H1 (cell line): ENCODE measurements around the gene MKI67. TPM values are rescaled to one million over a fixed set of nuclear protein-coding genes. Genes with fewer than 3 reads are reported as not detected.

Source experiments
- CTCF ChIA-PET: fragments of 300-600 bp; sonication (Branson Sonifier 250); formaldehyde crosslinking; loops from one replicate; lab custom pipeline; 2021; ENCODE audit not compliant: partially characterized antibody; lab: Charles Lee
- POLR2A ChIA-PET: fragments of 300-600 bp; sonication (Branson Sonifier 250); formaldehyde crosslinking; loops from one replicate; lab custom pipeline; 2021; ENCODE audit warnings: inconsistent platforms; ENCODE audit not compliant: partially characterized antibody; lab: Charles Lee
- DNase-seq, 2 experiments: peaks; one replicate each; pipeline versions ENCODE4 v3.0.0 to v3.0.0-alpha.2; 2010 to 2022; ENCODE audit warnings: low spot score in 2 of 2, low read depth in 1 of 2, mixed read lengths in 1 of 2
- FAIRE-seq: peaks from 2 replicates; lab custom pipeline; 2011; peaks lifted over from hg19 to GRCh38; lab: Jason Lieb, UNC
- H2AFZ ChIP-seq: 2 replicates; pipeline ENCODE4 v1.8.1; 2012; ENCODE audit warnings: low read length, inconsistent platforms
- H2AK5ac ChIP-seq: 2 replicates; pipeline ENCODE4 v1.6.1; 2013; ENCODE audit warnings: low read depth, low read length
- H2BK120ac ChIP-seq: replicated peaks from 2 replicates; pipeline ENCODE3; 2013; ENCODE audit warnings: low read depth, low read length, inconsistent platforms
- H2BK12ac ChIP-seq: 2 replicates; pipeline ENCODE4 v1.6.1; 2013; ENCODE audit warnings: low read depth, low read length
- H2BK15ac ChIP-seq: 2 replicates; pipeline ENCODE4 v1.6.1; 2013; ENCODE audit warnings: low read length
- H2BK20ac ChIP-seq: 2 replicates; pipeline ENCODE4 v1.6.1; 2013; ENCODE audit warnings: low read length
- H2BK5ac ChIP-seq: 2 replicates; pipeline ENCODE4 v1.6.1; 2013; ENCODE audit warnings: low read depth, low read length
- H3K14ac ChIP-seq: 2 replicates; pipeline ENCODE4 v1.6.1; 2013; ENCODE audit warnings: inconsistent platforms; ENCODE audit not compliant: insufficient read length
- H3K18ac ChIP-seq: 2 replicates; pipeline ENCODE4 v1.6.1; 2013; ENCODE audit warnings: low read length; ENCODE audit errors: extremely low read depth
- H3K23ac ChIP-seq: 2 replicates; pipeline ENCODE4 v1.6.1; 2013; ENCODE audit warnings: inconsistent platforms; ENCODE audit not compliant: insufficient read length
- H3K23me2 ChIP-seq: 2 replicates; pipeline ENCODE4 v1.6.1; 2013; ENCODE audit warnings: low read depth, low read length
- H3K27ac ChIP-seq: 2 replicates; pipeline ENCODE4 v1.6.1; 2011; ENCODE audit warnings: low read depth, low read length, inconsistent platforms
- H3K27me3 ChIP-seq, 4 experiments: replicated peaks in 1 of 4; 1 replicate in 1 of 4; 2 replicates in 3 of 4; pipeline versions ENCODE4 v1.6.1 to v1.8.1; 2011 to 2013; ENCODE audit warnings: low read length in 3 of 4, mild to moderate bottlenecking in 3 of 4, inconsistent platforms in 2 of 4, mixed read lengths in 2 of 4, moderate library complexity in 1 of 4; ENCODE audit not compliant: control insufficient read depth in 3 of 4, insufficient read depth in 3 of 4; ENCODE audit errors: extremely low read depth in 1 of 4
- H3K36me3 ChIP-seq, 4 experiments: 2 replicates each; pipeline versions ENCODE4 v1.6.1 to v1.8.1; 2011 to 2013; ENCODE audit warnings: mild to moderate bottlenecking in 4 of 4, low read length in 3 of 4, moderate library complexity in 2 of 4, control low read depth in 1 of 4, inconsistent platforms in 1 of 4; ENCODE audit not compliant: insufficient read depth in 4 of 4, control insufficient read depth in 2 of 4
- H3K4ac ChIP-seq: replicated peaks from 2 replicates; pipeline ENCODE3; 2013; ENCODE audit warnings: low read length, low read depth, mixed read lengths, inconsistent platforms; ENCODE audit not compliant: insufficient read length
- H3K4me1 ChIP-seq, 4 experiments: replicated peaks in 1 of 4; 1 replicate in 1 of 4; 2 replicates in 3 of 4; pipeline versions ENCODE4 v1.6.1 to v1.8.1; 2011 to 2013; ENCODE audit warnings: low read length in 3 of 4, inconsistent platforms in 2 of 4, mixed read lengths in 1 of 4; ENCODE audit not compliant: insufficient read depth in 4 of 4, control insufficient read depth in 3 of 4
- H3K4me2 ChIP-seq, 2 experiments: 2 replicates each; pipeline versions ENCODE4 v1.6.1 to v1.8.1; 2011 to 2013; ENCODE audit warnings: low read depth in 2 of 2, low read length in 2 of 2, control low read depth in 1 of 2, inconsistent platforms in 1 of 2, mild to moderate bottlenecking in 1 of 2; ENCODE audit not compliant: insufficient read depth in 1 of 2
- H3K4me3 ChIP-seq, 4 experiments: fragments of 200-600, 300-600 bp in 1 of 4; sonication (generic), shearing (Covaris generic), sonication (Bioruptor Twin) in 1 of 4; 2 replicates each; pipeline versions ENCODE4 v1.5.1 to v1.8.1; 2011 to 2016; ENCODE audit warnings: low read length in 4 of 4, low read depth in 3 of 4, control low read depth in 2 of 4, inconsistent platforms in 2 of 4, mild to moderate bottlenecking in 2 of 4, mixed read lengths in 1 of 4, moderate library complexity in 1 of 4; ENCODE audit not compliant: insufficient read depth in 2 of 4; ENCODE audit errors: extremely low read depth in 1 of 4
- H3K56ac ChIP-seq: replicated peaks from 2 replicates; pipeline ENCODE3; 2013; ENCODE audit warnings: low read depth, mild to moderate bottlenecking, mixed read lengths, low read length, inconsistent platforms; ENCODE audit not compliant: insufficient read length
- H3K79me1 ChIP-seq: 2 replicates; pipeline ENCODE4 v1.6.1; 2013; ENCODE audit warnings: low read depth, low read length, control low read depth
- H3K79me2 ChIP-seq, 2 experiments: 2 replicates each; pipeline versions ENCODE4 v1.6.1 to v1.8.1; 2012 to 2013; ENCODE audit warnings: low read length in 2 of 2, mild to moderate bottlenecking in 2 of 2, inconsistent platforms in 1 of 2; ENCODE audit not compliant: insufficient read depth in 2 of 2, control insufficient read depth in 1 of 2
- H3K9ac ChIP-seq, 4 experiments: replicated peaks in 1 of 4; 1 replicate in 1 of 4; 2 replicates in 3 of 4; pipeline versions ENCODE4 v1.6.1 to v1.8.1; 2011 to 2013; ENCODE audit warnings: low read depth in 3 of 4, low read length in 3 of 4, control low read depth in 2 of 4, mild to moderate bottlenecking in 2 of 4, moderate library complexity in 2 of 4, inconsistent platforms in 1 of 4; ENCODE audit errors: extremely low read depth in 1 of 4
- H3K9me3 ChIP-seq, 2 experiments: 2 replicates each; pipeline versions ENCODE4 v1.6.1 to v1.8.1; 2012 to 2013; ENCODE audit warnings: mild to moderate bottlenecking in 2 of 2, moderate library complexity in 2 of 2, control low read depth in 1 of 2, inconsistent platforms in 1 of 2, low read depth in 1 of 2, low read length in 1 of 2, mixed read lengths in 1 of 2; ENCODE audit not compliant: insufficient read depth in 2 of 2
- H4K20me1 ChIP-seq, 2 experiments: replicated peaks in 1 of 2; 2 replicates each; pipeline versions ENCODE3 to v1.8.1; 2011 to 2013; ENCODE audit warnings: inconsistent platforms in 2 of 2, low read length in 2 of 2, mild to moderate bottlenecking in 1 of 2; ENCODE audit not compliant: insufficient read depth in 2 of 2, control insufficient read depth in 1 of 2
- H4K5ac ChIP-seq: 2 replicates; pipeline ENCODE4 v1.6.1; 2013; ENCODE audit warnings: low read length, low read depth, mixed read lengths, inconsistent platforms; ENCODE audit not compliant: insufficient read length
- H4K8ac ChIP-seq: 2 replicates; pipeline ENCODE4 v1.8.0; 2013; ENCODE audit warnings: mild to moderate bottlenecking, moderate library complexity, low read length, inconsistent platforms; ENCODE audit not compliant: insufficient read depth; ENCODE audit errors: extremely low read depth
- H4K91ac ChIP-seq: replicated peaks from 2 replicates; pipeline ENCODE3; 2013; ENCODE audit warnings: low read length, mixed read lengths, inconsistent platforms; ENCODE audit not compliant: insufficient read length
- ATF2 ChIP-seq: IDR thresholded peaks from 2 replicates; pipeline ENCODE4 v1.6.1; 2012; ENCODE audit warnings: low read length, inconsistent platforms
- CTBP2 ChIP-seq: IDR thresholded peaks from 2 replicates; pipeline ENCODE4 v1.7.0; 2011; ENCODE audit warnings: borderline replicate concordance, mild to moderate bottlenecking, moderate library complexity, mixed read lengths, low read length; ENCODE audit not compliant: insufficient read depth, insufficient read length
- CTCF ChIP-seq, 3 experiments: IDR thresholded peaks; 1 replicate in 2 of 3; 2 replicates in 1 of 3; pipeline versions ENCODE4 v1.5.1 to v1.6.1; 2011; ENCODE audit warnings: low read length in 3 of 3, mild to moderate bottlenecking in 3 of 3, inconsistent platforms in 2 of 3, low read depth in 1 of 3, moderate library complexity in 1 of 3; ENCODE audit not compliant: insufficient read depth in 1 of 3; ENCODE audit errors: control extremely low read depth in 1 of 3
- FOSL1 ChIP-seq: IDR thresholded peaks from 2 replicates; pipeline ENCODE4 v1.6.1; 2011; ENCODE audit warnings: mild to moderate bottlenecking, low read depth, low read length, moderate library complexity; ENCODE audit not compliant: insufficient read depth
- GABPA ChIP-seq: IDR thresholded peaks from 2 replicates; pipeline ENCODE4 v1.6.1; 2011; ENCODE audit warnings: mild to moderate bottlenecking, low read length, moderate library complexity, borderline replicate concordance; ENCODE audit not compliant: insufficient read depth
- GTF2F1 ChIP-seq: IDR thresholded peaks from 2 replicates; pipeline ENCODE4 v1.6.1; 2012; ENCODE audit warnings: low read depth, low read length, improper control_type of control experiment, borderline replicate concordance
- KDM1A ChIP-seq: fragments of 200-600, 300-600 bp; sonication (generic); IDR thresholded peaks from 2 replicates; pipeline ENCODE4 v1.7.1; 2016; ENCODE audit warnings: mild to moderate bottlenecking, low read length, borderline replicate concordance
- WGBS, 2 experiments: shearing (Covaris generic) in 1 of 2; methylation state at CpG; one replicate each; pipeline versions ENCODE4 v1.1.6 to v1.1.7; 2013 to 2015; ENCODE audit warnings: low lambda C conversion rate in 2 of 2, mixed read lengths in 2 of 2, inconsistent platforms in 1 of 2, low coverage in 1 of 2, missing lambda C conversion rate in 1 of 2; ENCODE audit not compliant: insufficient replicate concordance in 2 of 2, insufficient coverage in 1 of 2, insufficient read length in 1 of 2; ENCODE audit errors: extremely low coverage in 1 of 2, missing lambda C conversion rate in 1 of 2; 5-methylcytosine and 5-hydroxymethylcytosine counted together
- polyA plus RNA-seq, 7 experiments: library from polyadenylated mRNA; depleted of rRNA in 3 of 7; stranded (reverse) in 5 of 7; unstranded in 2 of 7; fragments of >200 nt in 5 of 7; fragments of 200-250 nt in 2 of 7; gene quantifications; 1 replicate in 5 of 7; 2 replicates in 1 of 7; 4 replicates in 1 of 7; pipeline versions ENCODE4 v1.2.1 to v1.2.3, GENCODE V29; 2011 to 2013; ENCODE audit warnings: missing spikeins in 2 of 7, mixed read lengths in 2 of 7
- total RNA-seq: library from RNA; stranded (reverse); fragmentation: NEBNext Ultra II Directional; extraction: Animal tissue kit (Norgen Biotek cat#: 25700); gene quantifications from 2 replicates; pipeline ENCODE4 v1.2.1, GENCODE V29; 2021

Gene MKI67
- total and polyA plus RNA-seq, 2 of the 8 experiments (the other 6 are each of a cell fraction or from before 2014, with no cell fraction given): 15.8 to 85.1 TPM

GRCh38 chr10:128065881-128066534 lies 60.2 kb downstream of the MKI67 start:
- POLR2A ChIA-PET: no interaction called here
- H2BK20ac ChIP-seq: no peak overlapping the region
- DNase-seq: no peak
- H2AK5ac ChIP-seq: no peak overlapping the region
- H3K36me3 ChIP-seq: no peaks in the 10 kb centered on the region
- no peak overlapping the region for H3K4me2 ChIP-seq
- no peak overlapping the region for H4K91ac ChIP-seq
- H2BK15ac ChIP-seq: no peak overlapping the region
- H3K56ac ChIP-seq: no peak overlapping the region
- no peak overlapping the region for H3K18ac ChIP-seq
- H3K27ac ChIP-seq: no peak overlapping the region
- H4K8ac ChIP-seq: no peak overlapping the region
- peaks cover 9 to 21% (median 15%) of the 10 kb centered on the region in 4 experiments for H3K4me1 ChIP-seq
- H3K79me2 ChIP-seq: no peaks in the 10 kb centered on the region
- no peak overlapping the region for H2AFZ ChIP-seq
- no peak overlapping the region for H4K5ac ChIP-seq
- H3K9ac ChIP-seq: no peak overlapping the region
- peaks cover 0 to 7% of the 10 kb centered on the region in 2 experiments for H4K20me1 ChIP-seq
- H3K9me3 ChIP-seq: no peaks in the 10 kb centered on the region
- H2BK120ac ChIP-seq: no peak overlapping the region
- TF ChIP-seq FOSL1 (no peak), GTF2F1 (no peak), CTCF (IDR thresholded peaks at IDR 0.05; ENCODE audit: control extremely low read depth in 1 of 3, insufficient read depth in 1 of 3, low read depth in 1 of 3, low read length in 3 of 3) (no peak), ATF2 (no peak), CTBP2 (no peak), KDM1A (no peak), GABPA (no peak)
- TF ChIP-seq, all 59 proteins: peak for 0
- no peak overlapping the region for H2BK12ac ChIP-seq
- H3K14ac ChIP-seq: no peak overlapping the region
- H3K23ac ChIP-seq: no peak overlapping the region
- 0 out of 2 replicates have a peak, but pooled peaks cover 2% of the 10 kb centered on the region for H3K79me1 ChIP-seq
- H3K27me3 ChIP-seq: no peaks in the 10 kb centered on the region
- no peak overlapping the region for H3K4me3 ChIP-seq
- FAIRE-seq: no peak
- H3K4ac ChIP-seq: no peak overlapping the region
- CTCF ChIA-PET: interaction anchor here (1.5 to 1.8 kb wide), 2 partner anchors 25 to 31 kb away, joined by 3 to 6 read pairs; no protein-coding TSS in a partner anchor
- peaks cover 9% of the 10 kb centered on the region; the same call in 1 of the 2 replicates for H3K23me2 ChIP-seq
- no peak overlapping the region for H2BK5ac ChIP-seq
- WGBS, 2 experiments: 91% methylated on average over 13 of the region's 13 CpGs; no CpG with 5 or more reads in 1 of the 2 experiments
